ENCODE results near the gene ZC3H12A.

DNA sequence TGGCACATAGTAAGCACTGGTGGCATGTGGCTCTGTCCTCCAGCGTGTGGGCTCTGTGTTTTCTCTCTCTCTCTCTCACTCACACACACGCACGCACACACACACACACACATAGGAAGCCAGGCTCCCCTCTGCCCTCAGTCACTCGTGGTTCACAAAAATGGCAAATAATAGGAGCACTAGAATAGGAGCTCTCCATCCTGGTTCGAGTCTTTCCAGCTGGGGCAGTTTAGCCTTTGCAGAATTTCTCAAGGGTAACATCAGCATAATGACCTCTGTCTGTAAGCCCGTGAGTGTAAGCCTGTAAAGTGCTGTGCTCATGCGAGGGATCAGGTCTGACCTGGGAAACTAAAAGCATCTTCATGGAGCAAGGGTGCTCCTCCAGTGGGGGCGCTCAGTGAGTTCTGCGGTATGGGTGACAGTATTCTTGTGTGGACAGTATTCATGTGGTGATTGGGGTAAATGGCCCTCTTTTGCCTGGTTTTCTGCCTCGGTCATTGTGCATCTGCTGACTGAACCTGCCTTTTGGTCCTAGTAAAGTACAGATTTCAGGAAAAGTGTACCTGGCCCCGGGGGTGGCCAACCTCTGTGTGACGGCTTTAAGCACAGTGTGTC, 842 bp upstream of the ZC3H12A start:
- TF ChIP-seq EZH2 (IDR thresholded peaks at IDR 0.05; ENCODE audit: borderline replicate concordance), result no peak
- TF ChIP-seq, protein P1, sequence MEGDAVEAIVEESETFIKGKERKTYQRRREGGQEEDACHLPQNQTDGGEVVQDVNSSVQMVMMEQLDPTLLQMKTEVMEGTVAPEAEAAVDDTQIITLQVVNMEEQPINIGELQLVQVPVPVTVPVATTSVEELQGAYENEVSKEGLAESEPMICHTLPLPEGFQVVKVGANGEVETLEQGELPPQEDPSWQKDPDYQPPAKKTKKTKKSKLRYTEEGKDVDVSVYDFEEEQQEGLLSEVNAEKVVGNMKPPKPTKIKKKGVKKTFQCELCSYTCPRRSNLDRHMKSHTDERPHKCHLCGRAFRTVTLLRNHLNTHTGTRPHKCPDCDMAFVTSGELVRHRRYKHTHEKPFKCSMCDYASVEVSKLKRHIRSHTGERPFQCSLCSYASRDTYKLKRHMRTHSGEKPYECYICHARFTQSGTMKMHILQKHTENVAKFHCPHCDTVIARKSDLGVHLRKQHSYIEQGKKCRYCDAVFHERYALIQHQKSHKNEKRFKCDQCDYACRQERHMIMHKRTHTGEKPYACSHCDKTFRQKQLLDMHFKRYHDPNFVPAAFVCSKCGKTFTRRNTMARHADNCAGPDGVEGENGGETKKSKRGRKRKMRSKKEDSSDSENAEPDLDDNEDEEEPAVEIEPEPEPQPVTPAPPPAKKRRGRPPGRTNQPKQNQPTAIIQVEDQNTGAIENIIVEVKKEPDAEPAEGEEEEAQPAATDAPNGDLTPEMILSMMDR (IDR thresholded peaks at IDR 0.05; ENCODE audit: poor library complexity), result no peak
- no peak for TF ChIP-seq EZH2phosphoT487 (IDR thresholded peaks at IDR 0.05; ENCODE audit: low read depth, severe bottlenecking, unreplicated experiment)
